AG09319 (cell line): ENCODE results near the gene RNF141.
A peak's percentile ranks its signal among the peaks of the same experiment; 100 is the strongest.

Source experiments
- DNase-seq: peaks from one replicate; pipeline ENCODE4 v3.0.0-alpha.2; 2010; ENCODE audit warnings: low read depth; ENCODE audit errors: extremely low read depth
- CTCF ChIP-seq: IDR thresholded peaks from 2 replicates; pipeline ENCODE4 v1.5.1; 2011; ENCODE audit warnings: low read depth, mild to moderate bottlenecking, inconsistent platforms, low read length, moderate library complexity

RNF141 gene

GRCh38 chr11:10499452-10499851 is 41.5 kb downstream of the RNF141 start:
- peak; percentile 23 for DNase-seq
- TF ChIP-seq CTCF: no peak

GRCh38 chr11:10498426-10499250 is 42.3 kb downstream of the RNF141 start:
- no peak for TF ChIP-seq CTCF
- DNase-seq: no peak

GRCh38 chr11:10498022-10498400 is 43.0 kb downstream of the RNF141 start:
- no peak for DNase-seq
- no peak for TF ChIP-seq CTCF

- DNase-seq: no peak
These were observed 43.5 kb downstream of the RNF141 start for GRCh38 chr11:10497371-10498021.

GRCh38 chr11:10496296-10496936 is 44.6 kb downstream of the RNF141 start:
- no peak for TF ChIP-seq CTCF
- no peak for DNase-seq

More at GRCh38 chr11:10497371-10498021, 43.5 kb downstream of the RNF141 start:
- TF ChIP-seq CTCF: no peak

GRCh38 chr11:10495464-10495786 is 45.6 kb downstream of the RNF141 start:
- TF ChIP-seq CTCF: no peak
- DNase-seq: no peak
